WTC11 (cell line): ENCODE results near the gene TFDP1.

Experiments
- CBFB ChIP-seq: sonication (generic); formaldehyde crosslinking; IDR thresholded peaks from 2 replicates; pipeline ENCODE4 v1.8.1; 2022; ENCODE audit warnings: mild to moderate bottlenecking, low read depth, missing genetic modification reagents
- CREB1 ChIP-seq: sonication (generic); formaldehyde crosslinking; IDR thresholded peaks from 2 replicates; pipeline ENCODE4 v1.8.0; 2023; ENCODE audit warnings: mild to moderate bottlenecking, missing genetic modification reagents
- ESRRA ChIP-seq: sonication (generic); formaldehyde crosslinking; IDR thresholded peaks from 2 replicates; pipeline ENCODE4 v1.8.1; 2022; ENCODE audit warnings: mild to moderate bottlenecking, missing genetic modification reagents, borderline replicate concordance
- JUN ChIP-seq: sonication (generic); formaldehyde crosslinking; IDR thresholded peaks from 2 replicates; pipeline ENCODE4 v1.8.0; 2023; ENCODE audit warnings: mild to moderate bottlenecking, missing genetic modification reagents
- NFE2L1 ChIP-seq: sonication (generic); formaldehyde crosslinking; IDR thresholded peaks from 2 replicates; pipeline ENCODE4 v1.8.1; 2023; ENCODE audit warnings: missing genetic modification reagents
- NFYB ChIP-seq: sonication (generic); formaldehyde crosslinking; conservative IDR thresholded peaks from 2 replicates; pipeline ENCODE4 v1.8.0; 2022; ENCODE audit warnings: low read depth, missing genetic modification reagents
- NR3C1 ChIP-seq: sonication (generic); formaldehyde crosslinking; conservative IDR thresholded peaks from 2 replicates; pipeline ENCODE4 v1.8.1; 2023; ENCODE audit warnings: low read depth, mild to moderate bottlenecking, missing genetic modification reagents
- RELA ChIP-seq: sonication (generic); formaldehyde crosslinking; IDR thresholded peaks from 2 replicates; pipeline ENCODE4 v1.8.1; 2022; ENCODE audit warnings: missing genetic modification reagents, mild to moderate bottlenecking, borderline replicate concordance
- TF ChIP-seq, protein P1 (sequence below): fragments of 200-600 bp; IDR thresholded peaks from 2 replicates; pipeline ENCODE4 v1.8.0; 2022; ENCODE audit warnings: antibody characterized with exemption
- TF ChIP-seq, protein P2 (sequence below): sonication (generic); formaldehyde crosslinking; IDR thresholded peaks from 2 replicates; pipeline ENCODE4 v1.8.1; 2023; ENCODE audit warnings: mild to moderate bottlenecking, missing genetic modification reagents, moderate library complexity
- TF ChIP-seq, protein P3 (sequence below): sonication (generic); formaldehyde crosslinking; IDR thresholded peaks from 2 replicates; pipeline ENCODE4 v1.8.1; 2022; ENCODE audit warnings: missing genetic modification reagents, borderline replicate concordance
- TF ChIP-seq, protein P4 (sequence below): fragments of 250-450 bp; sonication (Bioruptor Pico); IDR thresholded peaks from 2 replicates; pipeline ENCODE4 v1.9.0; 2021; ENCODE audit warnings: moderate library complexity, mild to moderate bottlenecking, inconsistent platforms, borderline replicate concordance
- TF ChIP-seq, protein P5 (sequence below): sonication (generic); formaldehyde crosslinking; IDR thresholded peaks from 2 replicates; pipeline ENCODE4 v1.8.1; 2023; ENCODE audit warnings: mild to moderate bottlenecking, moderate library complexity, missing genetic modification reagents

DNA sequence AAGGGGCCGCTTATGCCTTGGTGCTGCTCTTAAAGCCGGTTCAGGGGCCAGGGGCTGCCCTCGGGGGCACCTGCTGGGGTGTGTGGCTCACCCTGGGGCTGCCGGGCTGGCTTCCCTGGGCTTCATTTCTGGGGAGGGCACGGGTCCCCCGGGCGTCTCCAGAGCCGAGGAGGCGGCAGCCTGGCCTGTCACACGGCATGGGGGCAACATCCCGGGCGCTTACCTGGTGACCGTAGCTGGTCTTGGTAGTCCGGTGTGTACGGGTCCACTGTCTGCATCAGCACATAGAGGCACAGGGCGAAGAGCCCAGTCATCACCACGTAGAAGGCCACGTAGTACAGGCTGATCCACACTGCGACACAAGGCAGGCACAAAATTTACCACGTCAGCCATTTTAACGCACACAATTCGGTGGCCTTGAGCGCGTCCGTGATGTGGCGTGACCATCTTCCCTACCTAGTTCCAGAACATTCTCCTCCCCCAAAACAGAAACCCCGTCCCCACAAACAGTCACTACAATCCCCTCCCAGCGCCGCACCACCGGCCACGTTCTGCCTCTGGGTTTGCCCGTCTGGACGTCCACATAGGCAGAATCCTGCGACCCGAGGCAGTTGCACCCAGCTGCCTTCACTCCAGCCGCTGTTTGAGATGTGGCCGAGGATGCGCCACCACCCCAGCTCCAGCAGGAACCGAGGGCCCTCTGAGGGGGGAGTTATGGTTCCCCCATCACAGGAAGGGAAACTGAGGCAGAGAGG lies 70.2 kb downstream of the TFDP1 start:
- TF ChIP-seq, protein P1, sequence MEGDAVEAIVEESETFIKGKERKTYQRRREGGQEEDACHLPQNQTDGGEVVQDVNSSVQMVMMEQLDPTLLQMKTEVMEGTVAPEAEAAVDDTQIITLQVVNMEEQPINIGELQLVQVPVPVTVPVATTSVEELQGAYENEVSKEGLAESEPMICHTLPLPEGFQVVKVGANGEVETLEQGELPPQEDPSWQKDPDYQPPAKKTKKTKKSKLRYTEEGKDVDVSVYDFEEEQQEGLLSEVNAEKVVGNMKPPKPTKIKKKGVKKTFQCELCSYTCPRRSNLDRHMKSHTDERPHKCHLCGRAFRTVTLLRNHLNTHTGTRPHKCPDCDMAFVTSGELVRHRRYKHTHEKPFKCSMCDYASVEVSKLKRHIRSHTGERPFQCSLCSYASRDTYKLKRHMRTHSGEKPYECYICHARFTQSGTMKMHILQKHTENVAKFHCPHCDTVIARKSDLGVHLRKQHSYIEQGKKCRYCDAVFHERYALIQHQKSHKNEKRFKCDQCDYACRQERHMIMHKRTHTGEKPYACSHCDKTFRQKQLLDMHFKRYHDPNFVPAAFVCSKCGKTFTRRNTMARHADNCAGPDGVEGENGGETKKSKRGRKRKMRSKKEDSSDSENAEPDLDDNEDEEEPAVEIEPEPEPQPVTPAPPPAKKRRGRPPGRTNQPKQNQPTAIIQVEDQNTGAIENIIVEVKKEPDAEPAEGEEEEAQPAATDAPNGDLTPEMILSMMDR = no peak
- no peak for TF ChIP-seq ESRRA (CRISPR knock-in tag)
- TF ChIP-seq RELA = no peak
- TF ChIP-seq, protein P2, sequence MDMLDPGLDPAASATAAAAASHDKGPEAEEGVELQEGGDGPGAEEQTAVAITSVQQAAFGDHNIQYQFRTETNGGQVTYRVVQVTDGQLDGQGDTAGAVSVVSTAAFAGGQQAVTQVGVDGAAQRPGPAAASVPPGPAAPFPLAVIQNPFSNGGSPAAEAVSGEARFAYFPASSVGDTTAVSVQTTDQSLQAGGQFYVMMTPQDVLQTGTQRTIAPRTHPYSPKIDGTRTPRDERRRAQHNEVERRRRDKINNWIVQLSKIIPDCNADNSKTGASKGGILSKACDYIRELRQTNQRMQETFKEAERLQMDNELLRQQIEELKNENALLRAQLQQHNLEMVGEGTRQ = no peak
- no peak for TF ChIP-seq NFYB (CRISPR knock-in tag)
- no peak for TF ChIP-seq JUN
- TF ChIP-seq, protein P3, sequence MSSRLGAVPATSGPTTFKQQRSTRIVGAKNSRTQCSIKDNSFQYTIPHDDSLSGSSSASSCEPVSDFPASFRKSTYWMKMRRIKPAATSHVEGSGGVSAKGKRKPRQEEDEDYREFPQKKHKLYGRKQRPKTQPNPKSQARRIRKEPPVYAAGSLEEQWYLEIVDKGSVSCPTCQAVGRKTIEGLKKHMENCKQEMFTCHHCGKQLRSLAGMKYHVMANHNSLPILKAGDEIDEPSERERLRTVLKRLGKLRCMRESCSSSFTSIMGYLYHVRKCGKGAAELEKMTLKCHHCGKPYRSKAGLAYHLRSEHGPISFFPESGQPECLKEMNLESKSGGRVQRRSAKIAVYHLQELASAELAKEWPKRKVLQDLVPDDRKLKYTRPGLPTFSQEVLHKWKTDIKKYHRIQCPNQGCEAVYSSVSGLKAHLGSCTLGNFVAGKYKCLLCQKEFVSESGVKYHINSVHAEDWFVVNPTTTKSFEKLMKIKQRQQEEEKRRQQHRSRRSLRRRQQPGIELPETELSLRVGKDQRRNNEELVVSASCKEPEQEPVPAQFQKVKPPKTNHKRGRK (CRISPR knock-in tag) = no peak
- TF ChIP-seq, protein P4, sequence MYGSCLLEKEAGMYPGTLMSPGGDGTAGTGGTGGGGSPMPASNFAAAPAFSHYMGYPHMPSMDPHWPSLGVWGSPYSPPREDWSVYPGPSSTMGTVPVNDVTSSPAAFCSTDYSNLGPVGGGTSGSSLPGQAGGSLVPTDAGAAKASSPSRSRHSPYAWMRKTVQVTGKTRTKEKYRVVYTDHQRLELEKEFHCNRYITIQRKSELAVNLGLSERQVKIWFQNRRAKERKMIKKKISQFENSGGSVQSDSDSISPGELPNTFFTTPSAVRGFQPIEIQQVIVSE (CRISPR knock-in tag) = no peak
- TF ChIP-seq NR3C1 (CRISPR knock-in tag) = no peak
- no peak for TF ChIP-seq NFE2L1 (CRISPR knock-in tag)
- TF ChIP-seq, protein P5, sequence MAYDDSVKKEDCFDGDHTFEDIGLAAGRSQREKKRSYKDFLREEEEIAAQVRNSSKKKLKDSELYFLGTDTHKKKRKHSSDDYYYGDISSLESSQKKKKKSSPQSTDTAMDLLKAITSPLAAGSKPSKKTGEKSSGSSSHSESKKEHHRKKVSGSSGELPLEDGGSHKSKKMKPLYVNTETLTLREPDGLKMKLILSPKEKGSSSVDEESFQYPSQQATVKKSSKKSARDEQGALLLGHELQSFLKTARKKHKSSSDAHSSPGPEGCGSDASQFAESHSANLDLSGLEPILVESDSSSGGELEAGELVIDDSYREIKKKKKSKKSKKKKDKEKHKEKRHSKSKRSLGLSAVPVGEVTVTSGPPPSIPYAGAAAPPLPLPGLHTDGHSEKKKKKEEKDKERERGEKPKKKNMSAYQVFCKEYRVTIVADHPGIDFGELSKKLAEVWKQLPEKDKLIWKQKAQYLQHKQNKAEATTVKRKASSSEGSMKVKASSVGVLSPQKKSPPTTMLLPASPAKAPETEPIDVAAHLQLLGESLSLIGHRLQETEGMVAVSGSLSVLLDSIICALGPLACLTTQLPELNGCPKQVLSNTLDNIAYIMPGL (CRISPR knock-in tag) = no peak
- no peak for TF ChIP-seq CBFB
- no peak for TF ChIP-seq CREB1 (CRISPR knock-in tag)
